AG10803 (cell line): Measurements from ENCODE around the gene GSG1.
"Not testable (repeated sequence)": the region's sequence is repeated elsewhere in the genome, so short reads cannot be mapped to it uniquely, and the experiment has no call there.

Source experiments
- DNase-seq: peaks from one replicate; pipeline ENCODE4 v3.0.0; 2010; ENCODE audit warnings: low read depth
- H3K4me3 ChIP-seq: 2 replicates; pipeline ENCODE4 v1.5.1; 2011; ENCODE audit warnings: mild to moderate bottlenecking, low read length, control low read depth
- TF ChIP-seq, protein P1 (sequence below): conservative IDR thresholded peaks from 2 replicates; pipeline ENCODE4 v1.5.1; 2011; ENCODE audit warnings: mild to moderate bottlenecking, low read length, control low read depth, inconsistent platforms

GSG1 gene

DNA sequence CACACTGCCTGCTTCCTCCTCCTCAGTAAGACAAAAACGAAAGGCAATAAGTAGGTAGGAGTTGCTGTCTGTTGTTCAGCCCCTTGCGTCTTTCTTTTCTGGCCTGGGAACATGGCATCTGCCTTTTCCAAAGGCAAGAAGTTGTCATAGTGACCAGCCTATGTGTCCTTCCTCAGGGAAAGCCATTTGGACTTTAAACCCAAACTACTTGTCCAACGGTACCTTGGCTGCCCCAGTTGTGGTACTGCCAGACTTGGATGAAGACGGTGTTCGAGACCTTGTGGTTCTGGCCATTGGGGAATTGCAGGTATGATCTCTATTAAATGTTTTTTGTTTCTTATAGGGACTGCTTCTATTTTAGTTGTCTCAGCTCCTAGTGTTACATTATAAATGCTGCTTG is 40.8 kb downstream of the GSG1 start:
- no peak for DNase-seq
- TF ChIP-seq, protein P1, sequence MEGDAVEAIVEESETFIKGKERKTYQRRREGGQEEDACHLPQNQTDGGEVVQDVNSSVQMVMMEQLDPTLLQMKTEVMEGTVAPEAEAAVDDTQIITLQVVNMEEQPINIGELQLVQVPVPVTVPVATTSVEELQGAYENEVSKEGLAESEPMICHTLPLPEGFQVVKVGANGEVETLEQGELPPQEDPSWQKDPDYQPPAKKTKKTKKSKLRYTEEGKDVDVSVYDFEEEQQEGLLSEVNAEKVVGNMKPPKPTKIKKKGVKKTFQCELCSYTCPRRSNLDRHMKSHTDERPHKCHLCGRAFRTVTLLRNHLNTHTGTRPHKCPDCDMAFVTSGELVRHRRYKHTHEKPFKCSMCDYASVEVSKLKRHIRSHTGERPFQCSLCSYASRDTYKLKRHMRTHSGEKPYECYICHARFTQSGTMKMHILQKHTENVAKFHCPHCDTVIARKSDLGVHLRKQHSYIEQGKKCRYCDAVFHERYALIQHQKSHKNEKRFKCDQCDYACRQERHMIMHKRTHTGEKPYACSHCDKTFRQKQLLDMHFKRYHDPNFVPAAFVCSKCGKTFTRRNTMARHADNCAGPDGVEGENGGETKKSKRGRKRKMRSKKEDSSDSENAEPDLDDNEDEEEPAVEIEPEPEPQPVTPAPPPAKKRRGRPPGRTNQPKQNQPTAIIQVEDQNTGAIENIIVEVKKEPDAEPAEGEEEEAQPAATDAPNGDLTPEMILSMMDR: no peak
- no peak overlapping the region for H3K4me3 ChIP-seq

DNA sequence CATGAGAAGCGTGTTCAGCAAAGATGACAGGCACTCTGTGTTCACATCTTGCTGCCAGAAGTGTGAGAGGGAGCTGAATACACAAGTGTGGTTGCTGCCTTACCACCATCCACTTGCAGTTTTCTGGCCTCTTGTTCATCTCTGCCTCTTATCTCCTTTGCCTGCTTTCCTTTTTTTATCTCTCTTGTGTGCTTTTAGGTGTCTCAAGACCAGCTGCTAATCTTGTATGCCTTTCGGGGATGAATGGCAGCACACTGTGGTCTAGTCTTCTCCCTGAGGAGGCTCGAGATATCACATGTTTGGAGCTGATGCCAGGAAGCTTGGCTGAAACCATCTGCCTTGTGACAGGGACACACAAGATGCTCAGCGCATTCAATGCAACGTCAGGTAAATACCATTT is 42.1 kb downstream of the GSG1 start:
- no peak overlapping the region for H3K4me3 ChIP-seq
- DNase-seq: no peak
- TF ChIP-seq, protein P1: no peak

DNA sequence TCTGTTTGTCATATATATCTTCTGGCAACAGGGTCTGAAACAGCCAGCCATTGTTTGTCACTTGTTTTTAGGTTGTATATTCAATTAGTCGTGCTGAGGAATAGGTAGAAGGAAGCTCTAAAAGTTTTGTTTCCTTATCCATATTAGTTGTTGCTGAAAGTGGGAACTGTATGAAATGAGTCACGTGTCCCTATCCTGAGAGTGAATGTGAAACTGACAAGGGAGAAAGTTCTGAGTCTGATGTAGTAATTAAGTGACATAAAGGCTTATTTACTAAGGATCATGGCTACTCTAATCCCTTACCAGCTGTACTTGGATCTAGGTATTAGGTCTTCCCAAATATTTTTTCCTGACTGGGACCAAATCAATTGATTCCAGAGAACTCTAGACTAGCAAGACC is 42.9 kb downstream of the GSG1 start:
- no peak for DNase-seq
- TF ChIP-seq, protein P1: no peak
- no peak overlapping the region for H3K4me3 ChIP-seq

DNA sequence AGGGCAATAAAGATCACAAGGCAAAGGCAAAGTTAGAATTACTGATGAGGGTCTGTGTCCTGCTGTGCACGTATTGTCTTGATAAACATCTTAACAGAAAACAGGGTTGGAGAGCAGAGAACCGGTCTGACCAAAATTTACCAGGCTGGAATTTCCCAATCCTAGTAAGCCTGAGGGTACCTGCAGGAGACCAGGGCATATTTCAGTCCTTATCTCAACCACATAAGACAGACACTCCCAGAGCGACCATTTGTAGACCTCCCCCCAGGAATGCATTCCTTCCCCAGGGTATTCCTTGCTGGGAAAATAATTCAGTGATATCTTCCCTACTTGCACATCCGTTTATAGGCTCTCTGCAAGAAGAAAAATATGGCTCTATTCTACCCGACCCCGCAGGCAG is 49.9 kb downstream of the GSG1 start:
- DNase-seq, H3K4me3 ChIP-seq: not testable (repeated sequence)

DNA sequence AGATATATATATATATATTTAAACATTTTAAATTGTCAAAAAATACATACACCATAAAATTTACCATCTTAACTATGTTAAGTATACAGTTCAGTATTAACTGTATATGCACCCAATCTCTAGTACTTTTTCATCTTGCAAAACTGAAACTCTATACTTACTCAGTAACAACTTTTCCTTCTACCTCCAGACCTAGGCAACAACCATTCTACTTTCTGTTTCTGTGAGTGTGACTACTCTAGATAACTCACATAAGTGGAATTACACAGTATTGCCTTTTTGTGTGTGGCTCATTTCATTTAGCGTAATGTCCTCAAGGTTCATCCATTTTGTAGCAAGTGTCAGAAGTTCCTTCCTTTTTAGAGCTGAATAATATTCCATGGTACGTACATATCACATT is 51.0 kb downstream of the GSG1 start:
- no peak for DNase-seq
- TF ChIP-seq, protein P1: no peak
- no peak overlapping the region for H3K4me3 ChIP-seq

DNA sequence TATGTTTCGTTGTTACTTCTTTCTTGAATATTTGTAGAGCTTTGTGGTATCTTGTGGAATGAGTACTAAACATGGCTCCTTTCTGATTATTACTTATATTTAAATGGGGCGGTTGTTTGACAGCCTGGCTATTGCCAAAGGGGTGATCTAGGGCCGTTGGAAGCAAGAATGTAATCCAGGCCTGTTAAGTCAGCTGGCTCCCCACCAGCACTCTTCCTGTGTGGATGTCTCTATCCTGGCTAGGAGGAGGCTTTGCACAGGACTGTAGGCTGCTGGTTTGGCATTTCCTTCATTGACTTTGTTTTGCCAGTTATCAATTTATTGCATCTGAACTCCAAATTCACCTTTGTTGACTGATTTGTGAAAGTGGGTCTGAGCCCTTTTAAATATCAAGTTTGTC is 53.7 kb downstream of the GSG1 start:
- H3K4me3 ChIP-seq: no peak overlapping the region
- TF ChIP-seq, protein P1: no peak
- peak; percentile 80 for DNase-seq

DNA sequence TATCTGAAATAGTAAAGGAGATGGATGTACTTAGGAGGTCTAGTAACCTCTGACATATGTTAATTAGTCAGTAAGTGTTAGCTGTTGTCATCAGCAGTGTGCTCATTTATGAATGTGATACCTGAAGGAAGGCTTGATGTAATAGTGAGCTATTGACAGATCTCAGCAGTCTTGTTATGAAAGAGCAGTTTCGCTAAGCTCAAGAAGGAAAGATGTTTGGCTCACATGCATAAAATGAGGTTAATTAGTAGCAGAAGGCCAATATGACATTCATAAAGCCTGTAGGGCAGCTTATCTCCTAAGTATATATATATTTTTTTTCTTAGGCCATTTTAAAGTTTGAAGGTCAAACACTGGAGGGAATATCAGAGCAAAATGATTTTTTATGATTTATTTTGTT is 56.5 kb downstream of the GSG1 start:
- no peak for DNase-seq
- H3K4me3 ChIP-seq: no peak overlapping the region
- TF ChIP-seq, protein P1: no peak

DNA sequence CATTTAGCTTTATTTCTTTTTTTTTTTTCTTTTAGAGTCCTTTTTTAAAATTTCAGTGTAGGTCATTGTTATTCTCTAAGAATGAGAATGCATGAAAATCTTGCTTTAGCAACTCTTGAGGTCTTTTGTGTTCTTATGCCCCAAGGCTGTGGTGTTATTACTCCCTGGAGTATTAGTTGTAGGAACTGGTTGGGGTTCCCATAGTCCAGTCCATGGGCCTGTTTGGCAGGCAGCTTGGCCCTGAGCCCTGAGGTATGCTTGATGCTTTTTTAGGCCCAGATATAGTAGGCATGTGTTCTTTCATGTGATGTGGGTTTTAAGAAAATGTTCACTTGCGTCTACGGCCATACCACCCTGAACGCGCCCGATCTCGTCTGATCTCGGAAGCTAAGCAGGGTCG is 57.7 kb downstream of the GSG1 start:
- no peak overlapping the region for H3K4me3 ChIP-seq
- TF ChIP-seq, protein P1: no peak

More for the DNA sequence above, 57.7 kb downstream of the GSG1 start:
- no peak for DNase-seq
